ENCODE data around the gene RASGRF2. TPM values are rescaled to one million over a fixed set of nuclear protein-coding genes. Genes with fewer than 3 reads are reported as not detected.
"Not testable (repeated sequence)": the region's sequence is repeated elsewhere in the genome, so short reads cannot be mapped to it uniquely, and the experiment has no call there.

RASGRF2 gene
- total and polyA plus RNA-seq, 3 experiments from 2014 or later = 11.1 to 13.5 (median 13.4) TPM

GRCh38 chr5:81017320-81017719 is 57.2 kb downstream of the RASGRF2 start:
- ChIA-PET POLR2A (no interaction called here), CTCF (no interaction called here)
- H3K27me3 ChIP-seq (ENCODE audit: insufficient read depth, low read length, poor library complexity, severe bottlenecking) = no peaks in the 10 kb centered on the region
- H3K4me1 ChIP-seq (ENCODE audit: insufficient read depth, low read length) = peaks cover 40% of the 10 kb centered on the region
- DNase-seq = no peak
- H3K4me3 ChIP-seq (ENCODE audit: low read length) = no peak overlapping the region
- no peak overlapping the region for H3K27ac ChIP-seq (ENCODE audit: low read depth, low read length)
- Mint-ChIP-seq H3K36me3 (peaks cover 4 to 5% (median 4%) of the 10 kb centered on the region in 3 donors), H3K27ac (peak overlapping the region in 3 of 8 donors; percentile 9 to 40 (median 20)), H3K27me3 (peaks cover 0 to 2% of the 10 kb centered on the region in 2 donors), H3K4me3 (peak overlapping the region in 1 of 7 donors; percentile 16), H3K9me3 (no peaks in the 10 kb centered on the region), H3K4me1 (peaks cover 54 to 82% (median 75%) of the 10 kb centered on the region in 3 donors)
- H3K9me3 ChIP-seq (ENCODE audit: low read length) = no peaks in the 10 kb centered on the region
- no peaks in the 10 kb centered on the region for H3K36me3 ChIP-seq (ENCODE audit: insufficient read depth, low read length)

GRCh38 chr5:81018608-81019007 is 58.4 kb downstream of the RASGRF2 start:
- H3K9me3 Mint-ChIP-seq; H3K27me3 Mint-ChIP-seq; H3K4me3 ChIP-seq (ENCODE audit: low read length); H3K27ac ChIP-seq (ENCODE audit: low read depth, low read length); DNase-seq; H3K36me3 ChIP-seq (ENCODE audit: insufficient read depth, low read length); H3K4me3 Mint-ChIP-seq; H3K36me3 Mint-ChIP-seq; H3K9me3 ChIP-seq (ENCODE audit: low read length); POLR2A ChIA-PET; H3K27me3 ChIP-seq (ENCODE audit: insufficient read depth, low read length, poor library complexity, severe bottlenecking): not testable (repeated sequence)
- CTCF ChIA-PET = interaction anchor here (1.0 kb wide), 1 partner anchor 58 kb away, joined by 3 read pairs; no protein-coding TSS in a partner anchor
- H3K4me1 ChIP-seq (ENCODE audit: insufficient read depth, low read length) = peaks cover 51% of the 10 kb centered on the region
- H3K4me1 Mint-ChIP-seq = peaks cover 62 to 86% (median 81%) of the 10 kb centered on the region in 3 donors
- peak overlapping the region in 2 of 8 donors; percentile 2 to 8 for H3K27ac Mint-ChIP-seq

DNA sequence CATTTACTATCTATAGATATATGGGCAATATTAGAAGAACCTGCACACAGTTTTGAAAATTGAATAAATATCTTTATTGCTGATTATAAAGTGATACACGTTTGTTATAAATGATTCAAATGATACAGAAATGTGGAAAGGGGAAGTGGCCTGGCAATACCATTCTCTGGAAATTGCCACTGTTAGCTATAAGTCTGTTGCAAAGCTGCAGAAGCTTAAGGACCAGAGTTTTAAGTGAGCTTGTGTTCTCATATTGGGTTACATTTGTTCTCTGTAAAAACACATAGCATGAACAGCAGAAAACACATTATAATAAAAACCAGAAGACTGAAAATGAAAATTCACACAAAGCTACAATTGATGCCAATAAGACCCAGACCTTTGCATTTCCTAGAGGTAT is 59.6 kb downstream of the RASGRF2 start:
- H3K9me3 Mint-ChIP-seq = no peaks in the 10 kb centered on the region
- no peak overlapping the region for H3K27ac Mint-ChIP-seq
- H3K27me3 ChIP-seq (ENCODE audit: insufficient read depth, low read length, poor library complexity, severe bottlenecking) = no peaks in the 10 kb centered on the region
- H3K36me3 ChIP-seq (ENCODE audit: insufficient read depth, low read length) = no peaks in the 10 kb centered on the region
- peaks cover 0 to 1% (median 0%) of the 10 kb centered on the region in 3 donors for H3K36me3 Mint-ChIP-seq
- POLR2A ChIA-PET = interaction anchor here (0.5 kb wide), 1 partner anchor 12 kb away, joined by 4 read pairs; no protein-coding TSS in a partner anchor
- peaks cover 0 to 2% of the 10 kb centered on the region in 2 donors for H3K27me3 Mint-ChIP-seq
- no peak overlapping the region for H3K27ac ChIP-seq (ENCODE audit: low read depth, low read length)
- no peak overlapping the region for H3K4me3 ChIP-seq (ENCODE audit: low read length)
- CTCF ChIA-PET = no interaction called here
- no peaks in the 10 kb centered on the region for H3K9me3 ChIP-seq (ENCODE audit: low read length)
- no peak for DNase-seq
- no peak overlapping the region for H3K4me3 Mint-ChIP-seq
- peaks cover 61 to 83% (median 82%) of the 10 kb centered on the region in 3 donors for H3K4me1 Mint-ChIP-seq
- peaks cover 55% of the 10 kb centered on the region for H3K4me1 ChIP-seq (ENCODE audit: insufficient read depth, low read length)

- ChIA-PET POLR2A (no interaction called here), CTCF (no interaction called here)
- Histone ChIP-seq H3K4me1 (ENCODE audit: insufficient read depth, low read length) (peaks cover 59% of the 10 kb centered on the region), H3K27me3 (ENCODE audit: insufficient read depth, low read length, poor library complexity, severe bottlenecking) (no peaks in the 10 kb centered on the region), H3K36me3 (ENCODE audit: insufficient read depth, low read length) (no peaks in the 10 kb centered on the region), H3K9me3 (ENCODE audit: low read length) (no peaks in the 10 kb centered on the region), H3K27ac (ENCODE audit: low read depth, low read length) (no peak overlapping the region), H3K4me3 (ENCODE audit: low read length) (no peak overlapping the region)
- Mint-ChIP-seq H3K4me1 (peaks cover 65 to 90% (median 89%) of the 10 kb centered on the region in 3 donors), H3K4me3 (peak overlapping the region in 1 of 7 donors; percentile 18), H3K36me3 (peaks cover 0 to 4% (median 1%) of the 10 kb centered on the region in 3 donors), H3K9me3 (no peaks in the 10 kb centered on the region), H3K27me3 (peaks cover 0 to 4% of the 10 kb centered on the region in 2 donors), H3K27ac (peak overlapping the region in 5 of 8 donors; percentile 5 to 64 (median 35))
- DNase-seq = no peak
These were observed 60.5 kb downstream of the RASGRF2 start for GRCh38 chr5:81020478-81021167.

- Histone ChIP-seq H3K27ac (ENCODE audit: low read depth, low read length) (no peak overlapping the region), H3K36me3 (ENCODE audit: insufficient read depth, low read length) (no peaks in the 10 kb centered on the region), H3K27me3 (ENCODE audit: insufficient read depth, low read length, poor library complexity, severe bottlenecking) (no peaks in the 10 kb centered on the region), H3K4me3 (ENCODE audit: low read length) (no peak overlapping the region), H3K9me3 (ENCODE audit: low read length) (no peaks in the 10 kb centered on the region), H3K4me1 (ENCODE audit: insufficient read depth, low read length) (peaks cover 54% of the 10 kb centered on the region)
- no peaks in the 10 kb centered on the region for H3K9me3 Mint-ChIP-seq
- peak overlapping the region in 3 of 7 donors; percentile 2 to 62 (median 7) for H3K4me3 Mint-ChIP-seq
- ChIA-PET CTCF (no interaction called here), POLR2A (no interaction called here)
- H3K27me3 Mint-ChIP-seq = peaks cover 0 to 4% of the 10 kb centered on the region in 2 donors
- DNase-seq = no peak
- H3K36me3 Mint-ChIP-seq = peaks cover 0 to 4% (median 1%) of the 10 kb centered on the region in 3 donors
- peak overlapping the region in 4 of 8 donors; percentile 17 to 69 (median 36) for H3K27ac Mint-ChIP-seq
- H3K4me1 Mint-ChIP-seq = peaks cover 65 to 90% (median 84%) of the 10 kb centered on the region in 3 donors
These were observed 61.3 kb downstream of the RASGRF2 start for GRCh38 chr5:81021486-81021885.

- peaks cover 0 to 4% (median 1%) of the 10 kb centered on the region in 3 donors for H3K36me3 Mint-ChIP-seq
- peak overlapping the region in 7 of 8 donors; percentile 7 to 69 (median 28) for H3K27ac Mint-ChIP-seq
- H3K4me3 Mint-ChIP-seq = peak overlapping the region in 4 of 7 donors; percentile 8 to 62 (median 30)
- no peaks in the 10 kb centered on the region for H3K9me3 Mint-ChIP-seq
- Histone ChIP-seq H3K4me1 (ENCODE audit: insufficient read depth, low read length) (peaks cover 50% of the 10 kb centered on the region), H3K27me3 (ENCODE audit: insufficient read depth, low read length, poor library complexity, severe bottlenecking) (no peaks in the 10 kb centered on the region), H3K9me3 (ENCODE audit: low read length) (no peaks in the 10 kb centered on the region), H3K36me3 (ENCODE audit: insufficient read depth, low read length) (no peaks in the 10 kb centered on the region), H3K27ac (ENCODE audit: low read depth, low read length) (no peak overlapping the region), H3K4me3 (ENCODE audit: low read length) (no peak overlapping the region)
- DNase-seq = no peak
- POLR2A ChIA-PET = no interaction called here
- peaks cover 62 to 84% (median 81%) of the 10 kb centered on the region in 3 donors for H3K4me1 Mint-ChIP-seq
- H3K27me3 Mint-ChIP-seq = peaks cover 0 to 4% of the 10 kb centered on the region in 2 donors
- CTCF ChIA-PET = no interaction called here
These were observed 62.0 kb downstream of the RASGRF2 start for GRCh38 chr5:81021951-81022687.

DNA sequence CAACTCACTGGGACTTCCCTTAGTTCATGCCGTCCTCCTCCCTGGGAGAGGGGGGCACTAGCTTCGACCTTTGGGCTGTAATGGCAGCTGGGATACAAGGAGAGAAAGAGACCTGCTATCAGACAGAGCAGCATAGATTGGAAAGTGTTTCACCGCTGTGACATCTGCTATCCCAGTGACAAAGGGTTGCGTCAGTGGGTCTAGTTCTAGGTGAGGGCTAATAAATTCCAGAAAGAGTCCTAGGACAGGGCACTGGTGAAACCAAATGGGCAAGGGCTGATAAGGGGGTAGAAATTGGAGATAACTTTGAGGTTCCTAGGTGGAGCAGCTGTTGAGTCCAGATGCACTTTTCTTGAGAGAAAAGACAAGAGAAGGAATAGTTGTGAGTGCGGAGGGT is 62.5 kb downstream of the RASGRF2 start:
- POLR2A ChIA-PET = no interaction called here
- Histone ChIP-seq H3K4me3 (ENCODE audit: low read length) (no peak overlapping the region), H3K4me1 (ENCODE audit: insufficient read depth, low read length) (peaks cover 44% of the 10 kb centered on the region), H3K27me3 (ENCODE audit: insufficient read depth, low read length, poor library complexity, severe bottlenecking) (no peaks in the 10 kb centered on the region), H3K27ac (ENCODE audit: low read depth, low read length) (no peak overlapping the region), H3K36me3 (ENCODE audit: insufficient read depth, low read length) (no peaks in the 10 kb centered on the region), H3K9me3 (ENCODE audit: low read length) (no peaks in the 10 kb centered on the region)
- H3K4me1 Mint-ChIP-seq = peaks cover 66 to 84% (median 81%) of the 10 kb centered on the region in 3 donors
- peak overlapping the region in 2 of 7 donors; percentile 15 to 44 for H3K4me3 Mint-ChIP-seq
- H3K27me3 Mint-ChIP-seq = peaks cover 0 to 4% of the 10 kb centered on the region in 2 donors
- H3K36me3 Mint-ChIP-seq = peaks cover 0 to 4% (median 3%) of the 10 kb centered on the region in 3 donors
- CTCF ChIA-PET = no interaction called here
- no peaks in the 10 kb centered on the region for H3K9me3 Mint-ChIP-seq
- H3K27ac Mint-ChIP-seq = peak overlapping the region in 4 of 8 donors; percentile 28 to 61 (median 56)
- DNase-seq = no peak

Measured in CD8-positive, alpha-beta memory T cell (primary cell).